HTERT RPE-1 (cell line): ENCODE measurements around the gene EIF2S1.
"Not testable (repeated sequence)": the region's sequence is repeated elsewhere in the genome, so short reads cannot be mapped to it uniquely, and the experiment has no call there.

Experiments used
- in situ Hi-C: fragments of 300-500 bp; cut with MboI; formaldehyde crosslinking; loops from 4 replicates; pipeline ENCODE4 v1.14.3; 2020; ENCODE audit warnings: low sequenced_read_pairs

The EIF2S1 gene

GRCh38 chr14:67409461-67409860, 49.3 kb downstream of the EIF2S1 start:
- in situ Hi-C loops, result no loop called here

GRCh38 chr14:67410313-67410712, 50.2 kb downstream of the EIF2S1 start:
- in situ Hi-C loops, result no loop called here

GRCh38 chr14:67411370-67411769, 51.2 kb downstream of the EIF2S1 start:
- in situ Hi-C loops, result no loop called here

- in situ Hi-C loops, result no loop called here
Measured at GRCh38 chr14:67411820-67412421, 51.8 kb downstream of the EIF2S1 start, which contains the start of gene PLEK2. TSS of gene PLEK2 (minus strand) at chr14:67412165. CDS start at chr14:67412059, 106 bp downstream.

- in situ Hi-C loops, result no loop called here
Measured at GRCh38 chr14:67413806-67414769, 54.0 kb downstream of the EIF2S1 start.

- in situ Hi-C loops, result not testable (repeated sequence)
Measured at GRCh38 chr14:67415610-67416009, 55.5 kb downstream of the EIF2S1 start.

GRCh38 chr14:67416085-67416484, 56.0 kb downstream of the EIF2S1 start:
- in situ Hi-C loops, result no loop called here

- in situ Hi-C loops, result no loop called here
Measured at GRCh38 chr14:67416810-67417209, 56.7 kb downstream of the EIF2S1 start.

- in situ Hi-C loops, result no loop called here
Measured at GRCh38 chr14:67417633-67418032, 57.5 kb downstream of the EIF2S1 start.

GRCh38 chr14:67418401-67419191, 58.5 kb downstream of the EIF2S1 start:
- in situ Hi-C loops, result no loop called here

GRCh38 chr14:67420102-67420739, 60.1 kb downstream of the EIF2S1 start:
- in situ Hi-C loops, result no loop called here

GRCh38 chr14:67421356-67422224, 61.5 kb downstream of the EIF2S1 start:
- in situ Hi-C loops, result no loop called here

GRCh38 chr14:67423424-67423823, 63.3 kb downstream of the EIF2S1 start:
- in situ Hi-C loops, result no loop called here

GRCh38 chr14:67424539-67424938, 64.4 kb downstream of the EIF2S1 start:
- in situ Hi-C loops, result no loop called here

- in situ Hi-C loops, result no loop called here
Measured at GRCh38 chr14:67425608-67426007, 65.5 kb downstream of the EIF2S1 start.

GRCh38 chr14:67426161-67426560, 66.0 kb downstream of the EIF2S1 start:
- in situ Hi-C loops, result no loop called here

- in situ Hi-C loops, result no loop called here
Measured at GRCh38 chr14:67426983-67427606, 67.0 kb downstream of the EIF2S1 start.

GRCh38 chr14:67428501-67429031, 68.4 kb downstream of the EIF2S1 start:
- in situ Hi-C loops, result no loop called here
